Transverse colon (tissue), 4 donors: ENCODE measurements around the gene MFAP4. TPM values are rescaled to one million over a fixed set of nuclear protein-coding genes. Genes with fewer than 3 reads are reported as not detected.
A peak's percentile ranks its signal among the peaks of the same experiment; 100 is the strongest.

ENCODE experiments used
- DNase-seq: peaks from one replicate; pipeline ENCODE4 v3.0.0-alpha.2; 2019
- H3K27ac ChIP-seq, 4 donors: fragments of 200-600 bp; sonication (generic); 2 replicates each; pipeline ENCODE4 v1.5.1; 2016 to 2018; ENCODE audit warnings: inconsistent platforms in 4 of 4
- H3K27me3 ChIP-seq: fragments of 200-600 bp; sonication (generic); 2 replicates; pipeline ENCODE4 v1.5.1; 2017; ENCODE audit warnings: inconsistent platforms
- H3K36me3 ChIP-seq, 4 donors: fragments of 200-600 bp; sonication (generic); 2 replicates each; pipeline ENCODE4 v1.5.1; 2017 to 2019; ENCODE audit warnings: inconsistent platforms in 4 of 4
- H3K4me1 ChIP-seq, 4 donors: fragments of 200-600 bp; sonication (generic); 2 replicates each; pipeline ENCODE4 v1.5.1; 2017 to 2020; ENCODE audit warnings: inconsistent platforms in 4 of 4
- H3K4me3 ChIP-seq, 4 donors: fragments of 200-600 bp; sonication (generic); 1 replicate in 1 of 4; 2 replicates in 3 of 4; pipeline versions ENCODE4 v1.5.1 to v1.6.1; 2017 to 2019; ENCODE audit warnings: inconsistent platforms in 4 of 4
- H3K9me3 ChIP-seq, 2 donors: fragments of 200-600 bp; sonication (generic); 2 replicates each; pipeline ENCODE4 v1.5.1; 2017 to 2019; ENCODE audit warnings: inconsistent platforms in 2 of 2
- CTCF ChIP-seq, 5 experiments: fragments of 200-600 bp in 3 of 5; fragments of 450-650 bp in 2 of 5; sonication (generic) in 3 of 5; IDR thresholded peaks; 1 replicate in 2 of 5; 2 replicates in 3 of 5; pipeline ENCODE4 v1.5.1; 2016 to 2017; ENCODE audit warnings: antibody characterized with exemption in 5 of 5, inconsistent platforms in 3 of 5, mild to moderate bottlenecking in 2 of 5, moderate library complexity in 1 of 5
- EP300 ChIP-seq: sonication (generic); formaldehyde crosslinking; IDR thresholded peaks from one replicate; pipeline ENCODE4 v1.6.1; 2017; ENCODE audit warnings: antibody characterized with exemption, low read depth
- POLR2A ChIP-seq: fragments of 450-650 bp; IDR thresholded peaks from one replicate; pipeline ENCODE4 v1.6.1; 2016; ENCODE audit warnings: antibody characterized with exemption, mild to moderate bottlenecking, moderate library complexity
- POLR2AphosphoS5 ChIP-seq, 3 donors: sonication (generic); formaldehyde crosslinking; IDR thresholded peaks; one replicate each; pipeline ENCODE4 v1.6.1; 2016; ENCODE audit warnings: antibody characterized with exemption in 3 of 3
- WGBS, 2 donors: methylation state at CpG; one replicate each; pipeline ENCODE4 v1.1.5; 2018; ENCODE audit warnings: low coverage in 1 of 2; 5-methylcytosine and 5-hydroxymethylcytosine counted together
- in situ Hi-C, 4 donors: fragments of 200-750 bp; cut with MboI; loops; one replicate each; pipeline versions ENCODE4 v1.15.0 to v1.15.1; 2017; ENCODE audit warnings: low sequenced_read_pairs in 3 of 4, low pct_ligation_motif_present in 1 of 4, low pct_unique_long_range_greater_than_20kb in 1 of 4
- intact Hi-C: fragments of 100-400 bp; cut with DNase I; formaldehyde crosslinking; loops from one replicate; pipeline ENCODE4 v1.15.1; 2023; ENCODE audit warnings: low total_unique reads
- total RNA-seq, 4 donors: library from RNA; depleted of rRNA; stranded (reverse); fragments of >200 nt; gene quantifications; one replicate each; pipeline ENCODE4 v1.1.0, GENCODE V29; 2016

Gene MFAP4
- total RNA-seq, 4 donors from 2014 or later: 39.7 to 67.3 (median 51.5) TPM

- WGBS, 2 donors: 75 to 79% methylated on average over 1 of the region's 1 CpG
- no peak overlapping the region for H3K27ac ChIP-seq
- intact Hi-C loops: no loop called here
- no peak overlapping the region for H3K4me3 ChIP-seq
- H3K9me3 ChIP-seq: no peaks in the 10 kb centered on the region
- DNase-seq: no peak
- peaks cover 7 to 32% (median 16%) of the 10 kb centered on the region in 4 donors for H3K4me1 ChIP-seq
- no peaks in the 10 kb centered on the region for H3K27me3 ChIP-seq
- in situ Hi-C loops: no loop called here
- TF ChIP-seq EP300 (no peak), CTCF (IDR thresholded peaks at IDR 0.05) (no peak), POLR2A (no peak), POLR2AphosphoS5 (IDR thresholded peaks at IDR 0.05) (no peak)
- H3K36me3 ChIP-seq: no peaks in the 10 kb centered on the region
Measured at GRCh38 chr17:19404264-19404663, 17.3 kb upstream of the MFAP4 start.

GRCh38 chr17:19403021-19403420 is 16.0 kb upstream of the MFAP4 start:
- Histone ChIP-seq H3K4me3 (no peak overlapping the region), H3K9me3 (no peaks in the 10 kb centered on the region), H3K36me3 (no peaks in the 10 kb centered on the region), H3K27me3 (no peaks in the 10 kb centered on the region), H3K4me1 (peaks cover 19 to 45% (median 26%) of the 10 kb centered on the region in 4 donors), H3K27ac (peak overlapping the region in 1 of 4 donors; percentile 49)
- intact Hi-C loops: no loop called here
- in situ Hi-C loops: no loop called here
- WGBS, 2 donors: 95 to 100% methylated on average over 2 to 4 of the region's 4 CpGs
- no peak for DNase-seq
- TF ChIP-seq POLR2A (no peak), POLR2AphosphoS5 (IDR thresholded peaks at IDR 0.05) (no peak), EP300 (no peak), CTCF (IDR thresholded peaks at IDR 0.05) (no peak)

- no peak for DNase-seq
- H3K9me3 ChIP-seq: no peaks in the 10 kb centered on the region
- peaks cover 27 to 53% (median 34%) of the 10 kb centered on the region in 4 donors for H3K4me1 ChIP-seq
- intact Hi-C loops (no loop called here), in situ Hi-C loops (no loop called here)
- WGBS, 2 donors: 63% methylated on average over 1 of the region's 1 CpG; no CpG with 5 or more reads in 1 of the 2 donors
- no peaks in the 10 kb centered on the region for H3K27me3 ChIP-seq
- no peak overlapping the region for H3K4me3 ChIP-seq
- H3K27ac ChIP-seq: peak overlapping the region; percentile 31 to 67 (median 42)
- no peak for TF ChIP-seq CTCF (IDR thresholded peaks at IDR 0.05)
- TF ChIP-seq POLR2AphosphoS5 (IDR thresholded peaks at IDR 0.05): no peak
- H3K36me3 ChIP-seq: no peaks in the 10 kb centered on the region
Measured at GRCh38 chr17:19402171-19402570, 15.2 kb upstream of the MFAP4 start.

- intact Hi-C loops (no loop called here), in situ Hi-C loops (no loop called here)
- peak; percentile 69 for DNase-seq
- H3K36me3 ChIP-seq: no peaks in the 10 kb centered on the region
- H3K4me1 ChIP-seq: peaks cover 27 to 56% (median 36%) of the 10 kb centered on the region in 4 donors
- H3K27me3 ChIP-seq: no peaks in the 10 kb centered on the region
- WGBS, 2 donors: 40 to 64% methylated on average over 4 to 8 of the region's 8 CpGs
- no peaks in the 10 kb centered on the region for H3K9me3 ChIP-seq
- TF ChIP-seq CTCF (IDR thresholded peaks at IDR 0.05) (no peak), EP300 (no peak), POLR2AphosphoS5 (IDR thresholded peaks at IDR 0.05) (no peak), POLR2A (no peak)
- no peak overlapping the region for H3K4me3 ChIP-seq
- peak overlapping the region; percentile 31 to 67 (median 42) for H3K27ac ChIP-seq
Measured at GRCh38 chr17:19401321-19402010, 14.5 kb upstream of the MFAP4 start.
